ENCODE data around the gene MGAT4B.

DNA sequence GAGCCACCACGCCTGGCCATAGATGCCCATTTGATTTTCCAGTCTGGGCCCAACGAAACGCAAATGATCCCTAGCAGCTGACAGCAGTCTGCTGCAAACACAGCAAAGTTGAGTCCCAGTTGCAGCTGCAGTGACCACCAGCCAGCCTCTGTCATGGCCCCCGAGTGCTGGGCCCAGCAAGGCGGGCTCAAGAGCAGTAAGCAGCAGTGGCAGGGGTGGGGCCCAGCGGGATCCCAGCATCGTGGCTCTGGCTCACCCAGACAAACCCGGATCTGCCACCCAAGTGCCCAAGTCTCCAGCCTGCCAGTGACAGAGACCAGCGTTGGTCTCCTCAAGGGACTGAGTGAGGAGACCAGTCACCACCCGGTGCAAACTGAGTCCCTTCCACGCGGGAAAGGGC lies 19.8 kb downstream of the MGAT4B start:
- no peak for TF ChIP-seq EP300 (IDR thresholded peaks at IDR 0.05)
- no peak for TF ChIP-seq POLR2A (IDR thresholded peaks at IDR 0.05)
- TF ChIP-seq, protein P1, sequence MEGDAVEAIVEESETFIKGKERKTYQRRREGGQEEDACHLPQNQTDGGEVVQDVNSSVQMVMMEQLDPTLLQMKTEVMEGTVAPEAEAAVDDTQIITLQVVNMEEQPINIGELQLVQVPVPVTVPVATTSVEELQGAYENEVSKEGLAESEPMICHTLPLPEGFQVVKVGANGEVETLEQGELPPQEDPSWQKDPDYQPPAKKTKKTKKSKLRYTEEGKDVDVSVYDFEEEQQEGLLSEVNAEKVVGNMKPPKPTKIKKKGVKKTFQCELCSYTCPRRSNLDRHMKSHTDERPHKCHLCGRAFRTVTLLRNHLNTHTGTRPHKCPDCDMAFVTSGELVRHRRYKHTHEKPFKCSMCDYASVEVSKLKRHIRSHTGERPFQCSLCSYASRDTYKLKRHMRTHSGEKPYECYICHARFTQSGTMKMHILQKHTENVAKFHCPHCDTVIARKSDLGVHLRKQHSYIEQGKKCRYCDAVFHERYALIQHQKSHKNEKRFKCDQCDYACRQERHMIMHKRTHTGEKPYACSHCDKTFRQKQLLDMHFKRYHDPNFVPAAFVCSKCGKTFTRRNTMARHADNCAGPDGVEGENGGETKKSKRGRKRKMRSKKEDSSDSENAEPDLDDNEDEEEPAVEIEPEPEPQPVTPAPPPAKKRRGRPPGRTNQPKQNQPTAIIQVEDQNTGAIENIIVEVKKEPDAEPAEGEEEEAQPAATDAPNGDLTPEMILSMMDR (IDR thresholded peaks at IDR 0.05), result no peak
- TF ChIP-seq POLR2AphosphoS5 (IDR thresholded peaks at IDR 0.05), result no peak

All from sigmoid colon (tissue), 4 donors.